Keratinocyte (primary cell): ENCODE data around the gene FLYWCH1. TPM values are rescaled to one million over a fixed set of nuclear protein-coding genes. Genes with fewer than 3 reads are reported as not detected.

Experiments
- DNase-seq: peaks from one replicate; pipeline ENCODE4 v3.0.0-alpha.2; 2011; ENCODE audit warnings: low read depth, missing footprints, low spot score
- FAIRE-seq: peaks from 2 replicates; lab custom pipeline; 2011; peaks lifted over from hg19 to GRCh38; lab: Jason Lieb, UNC
- H2AFZ ChIP-seq: 2 replicates; pipeline ENCODE4 v1.6.0; 2012; ENCODE audit warnings: low read length, control low read depth, inconsistent platforms; ENCODE audit not compliant: control insufficient read depth
- H3K27ac ChIP-seq: 2 replicates; pipeline ENCODE4 v1.5.1; 2011; ENCODE audit warnings: low read length; ENCODE audit not compliant: control insufficient read depth, insufficient read depth
- H3K27me3 ChIP-seq: 3 replicates; pipeline ENCODE4 v1.6.0; 2011; ENCODE audit warnings: low read length; ENCODE audit not compliant: control insufficient read depth, insufficient read depth; ENCODE audit errors: extremely low read depth
- H3K36me3 ChIP-seq, 2 experiments: 2 replicates in 1 of 2; 3 replicates in 1 of 2; pipeline ENCODE4 v1.5.1; 2011; ENCODE audit warnings: low read length in 2 of 2, mild to moderate bottlenecking in 1 of 2; ENCODE audit not compliant: control insufficient read depth in 2 of 2, insufficient read depth in 2 of 2; ENCODE audit errors: extremely low read depth in 1 of 2
- H3K4me1 ChIP-seq: 3 replicates; pipeline ENCODE4 v1.5.1; 2011; ENCODE audit warnings: low read length; ENCODE audit not compliant: control insufficient read depth, insufficient read depth; ENCODE audit errors: extremely low read depth
- H3K4me2 ChIP-seq: 3 replicates; pipeline ENCODE4 v1.6.0; 2011; ENCODE audit warnings: low read depth, low read length; ENCODE audit not compliant: control insufficient read depth, insufficient read depth; ENCODE audit errors: extremely low read depth
- H3K4me3 ChIP-seq, 3 experiments: fragments of 200-600 bp in 1 of 3; sonication (generic) in 1 of 3; 2 replicates in 2 of 3; 3 replicates in 1 of 3; pipeline ENCODE4 v1.5.1; 2011 to 2016; ENCODE audit warnings: low read length in 3 of 3, mild to moderate bottlenecking in 3 of 3, control low read depth in 2 of 3, inconsistent platforms in 1 of 3, low read depth in 1 of 3, mixed read lengths in 1 of 3, mixed run types in 1 of 3, moderate library complexity in 1 of 3; ENCODE audit not compliant: control insufficient read depth in 2 of 3, insufficient read depth in 2 of 3; ENCODE audit errors: extremely low read depth in 1 of 3
- H3K79me2 ChIP-seq: 2 replicates; pipeline ENCODE4 v1.6.0; 2012; ENCODE audit warnings: low read length; ENCODE audit not compliant: control insufficient read depth, insufficient read depth
- H3K9ac ChIP-seq: 3 replicates; pipeline ENCODE4 v1.6.0; 2011; ENCODE audit warnings: low read length; ENCODE audit not compliant: control insufficient read depth, insufficient read depth; ENCODE audit errors: extremely low read depth
- H3K9me1 ChIP-seq: 3 replicates; pipeline ENCODE4 v1.6.0; 2011; ENCODE audit warnings: low read length; ENCODE audit not compliant: control insufficient read depth, insufficient read depth; ENCODE audit errors: extremely low read depth
- H3K9me3 ChIP-seq: 2 replicates; pipeline ENCODE4 v1.5.1; 2012; ENCODE audit warnings: low read depth, low read length; ENCODE audit not compliant: control insufficient read depth
- H4K20me1 ChIP-seq: 3 replicates; pipeline ENCODE4 v1.6.0; 2011; ENCODE audit warnings: low read length; ENCODE audit not compliant: control insufficient read depth, insufficient read depth; ENCODE audit errors: extremely low read depth
- EZH2 ChIP-seq: IDR thresholded peaks from one replicate; pipeline ENCODE4 v1.6.1; 2012; ENCODE audit warnings: inconsistent platforms, mild to moderate bottlenecking, low read length, moderate library complexity
- dilution Hi-C: fragments of 300-500 bp; cut with MboI; formaldehyde crosslinking; loops from one replicate; pipeline ENCODE4 v1.7.0; 2020; ENCODE audit warnings: low sequenced_read_pairs; ENCODE audit not compliant: extremely low pct_ligation_motif_present
- polyA plus RNA-seq, 5 experiments: library from polyadenylated mRNA; depleted of rRNA in 3 of 5; stranded (reverse) in 3 of 5; stranded (forward) in 1 of 5; unstranded in 1 of 5; fragments of >200 nt; gene quantifications; 1 replicate in 1 of 5; 2 replicates in 3 of 5; 3 replicates in 1 of 5; pipeline versions ENCODE4 v1.2.1 to v1.2.3, GENCODE V29; 2011 to 2012; ENCODE audit warnings: missing spikeins in 2 of 5, low read depth in 1 of 5, low replicate concordance in 1 of 5
- TF ChIP-seq, protein P1 (sequence below), 3 experiments: IDR thresholded peaks in 1 of 3; conservative IDR thresholded peaks in 1 of 3; optimal IDR thresholded peaks in 1 of 3; 2 replicates in 2 of 3; 3 replicates in 1 of 3; pipeline versions ENCODE3 to v1.5.1; 2011; ENCODE audit warnings: low read length in 3 of 3, mild to moderate bottlenecking in 3 of 3, moderate library complexity in 2 of 3, control low read depth in 1 of 3, inconsistent platforms in 1 of 3; ENCODE audit not compliant: insufficient read depth in 2 of 3; ENCODE audit errors: extremely low read depth in 1 of 3

Gene FLYWCH1
- polyA plus RNA-seq, 1 donor (not counting 4 experiments of a cell fraction or from before 2014, with no cell fraction given) = 16.2 TPM

DNA sequence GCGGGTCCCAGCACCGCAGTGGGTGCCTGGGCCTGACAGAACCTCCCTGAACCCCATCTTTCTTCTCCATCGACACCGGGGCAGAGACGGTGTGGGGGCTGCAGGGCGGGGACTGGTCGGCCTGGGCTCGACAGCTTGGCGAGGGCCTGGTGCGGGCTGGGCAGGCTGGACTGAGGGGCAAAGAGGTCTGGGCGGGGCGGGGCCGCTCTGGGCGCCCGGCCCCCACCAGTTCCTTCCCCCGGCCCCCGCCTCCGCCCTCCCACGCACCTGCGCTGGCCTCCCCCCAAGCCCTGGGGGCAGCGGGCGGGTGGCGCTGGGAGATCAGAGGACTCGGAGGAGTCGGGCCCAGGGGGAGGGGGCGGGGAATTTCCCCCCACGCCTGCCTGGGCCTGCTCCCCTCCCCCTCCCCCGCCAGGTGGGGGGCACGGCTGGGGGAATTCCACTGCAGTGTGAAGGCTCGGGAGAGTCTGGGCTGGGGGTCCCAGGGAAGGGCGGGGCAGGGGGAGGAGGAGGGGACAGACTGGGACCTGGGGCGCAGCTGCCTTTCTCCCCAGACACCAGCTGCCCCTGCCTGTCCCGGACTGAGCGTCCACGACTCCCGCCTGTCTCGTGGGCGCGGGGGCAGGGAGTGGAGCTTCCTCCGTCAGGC lies 51.5 kb downstream of the FLYWCH1 start:
- Histone ChIP-seq H3K36me3 (no peaks in the 10 kb centered on the region), H3K4me3 (peak overlapping the region; percentile 59 to 78 (median 75)), H3K9ac (peak overlapping the region; percentile 56), H3K79me2 (no peaks in the 10 kb centered on the region), H4K20me1 (no peaks in the 10 kb centered on the region), H3K9me1 (no peaks in the 10 kb centered on the region), H3K9me3 (no peaks in the 10 kb centered on the region), H3K4me1 (peaks cover 22% of the 10 kb centered on the region), H3K27me3 (no peaks in the 10 kb centered on the region), H3K4me2 (peak overlapping the region; percentile 88), H3K27ac (peak overlapping the region; percentile 29), H2AFZ (no peak overlapping the region)
- no peak for FAIRE-seq
- dilution Hi-C loops = no loop called here
- DNase-seq = no peak
- TF ChIP-seq EZH2 = no peak
- TF ChIP-seq, protein P1, sequence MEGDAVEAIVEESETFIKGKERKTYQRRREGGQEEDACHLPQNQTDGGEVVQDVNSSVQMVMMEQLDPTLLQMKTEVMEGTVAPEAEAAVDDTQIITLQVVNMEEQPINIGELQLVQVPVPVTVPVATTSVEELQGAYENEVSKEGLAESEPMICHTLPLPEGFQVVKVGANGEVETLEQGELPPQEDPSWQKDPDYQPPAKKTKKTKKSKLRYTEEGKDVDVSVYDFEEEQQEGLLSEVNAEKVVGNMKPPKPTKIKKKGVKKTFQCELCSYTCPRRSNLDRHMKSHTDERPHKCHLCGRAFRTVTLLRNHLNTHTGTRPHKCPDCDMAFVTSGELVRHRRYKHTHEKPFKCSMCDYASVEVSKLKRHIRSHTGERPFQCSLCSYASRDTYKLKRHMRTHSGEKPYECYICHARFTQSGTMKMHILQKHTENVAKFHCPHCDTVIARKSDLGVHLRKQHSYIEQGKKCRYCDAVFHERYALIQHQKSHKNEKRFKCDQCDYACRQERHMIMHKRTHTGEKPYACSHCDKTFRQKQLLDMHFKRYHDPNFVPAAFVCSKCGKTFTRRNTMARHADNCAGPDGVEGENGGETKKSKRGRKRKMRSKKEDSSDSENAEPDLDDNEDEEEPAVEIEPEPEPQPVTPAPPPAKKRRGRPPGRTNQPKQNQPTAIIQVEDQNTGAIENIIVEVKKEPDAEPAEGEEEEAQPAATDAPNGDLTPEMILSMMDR (optimal IDR thresholded peaks at IDR 0.05 in 1 of 3, IDR thresholded peaks at IDR 0.05 in 1 of 3, conservative IDR thresholded peaks at IDR 0.05 in 1 of 3; ENCODE audit: extremely low read depth in 1 of 3, insufficient read depth in 2 of 3, low read length in 3 of 3) = no peak

DNA sequence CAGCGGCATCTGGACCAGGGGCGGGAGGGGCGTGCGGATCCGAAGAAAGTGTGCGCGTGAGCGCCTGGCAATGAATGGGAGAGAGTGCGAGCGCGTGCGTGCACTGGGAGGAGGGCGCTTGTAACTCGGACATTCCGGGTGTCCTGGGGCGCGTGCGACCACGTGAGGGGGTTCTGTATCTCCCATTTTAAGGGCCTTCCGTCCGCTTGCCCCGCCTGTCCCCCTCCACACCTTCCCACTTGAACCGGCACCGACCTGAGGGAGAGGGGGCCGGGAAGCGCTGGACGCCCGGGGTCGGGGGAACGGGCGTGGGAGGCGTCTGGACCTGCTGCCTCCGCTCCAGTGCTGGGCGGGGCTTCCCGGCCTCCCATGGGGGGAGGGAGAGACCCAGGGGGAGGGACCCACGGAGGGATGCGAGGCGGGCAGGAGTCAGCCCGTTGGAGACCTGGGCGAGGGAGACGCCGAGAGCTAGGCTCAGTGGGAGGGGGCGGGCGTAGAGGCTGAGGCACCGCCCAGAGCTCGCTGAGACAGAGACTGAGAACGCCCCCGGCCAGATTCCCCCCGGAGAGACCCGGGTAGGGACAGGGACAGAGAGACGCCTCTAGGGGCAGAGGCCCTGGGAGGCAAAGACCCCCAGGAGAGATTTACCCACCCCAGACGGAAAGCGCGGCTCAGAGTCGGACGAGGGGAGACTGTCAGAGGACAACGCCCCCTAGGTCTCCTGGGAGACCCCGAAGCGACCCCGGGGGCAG lies 52.2 kb downstream of the FLYWCH1 start, which contains the start of gene KREMEN2:
Gene KREMEN2 (plus strand): TSS at position 553 of the 752 bp plus-strand sequence. CDS start 246 bp downstream, outside the sequence.
- FAIRE-seq = no peak
- peak within 1 kb of the TSS; percentile 59 to 78 (median 75) for H3K4me3 ChIP-seq
- peak within 1 kb of the TSS; percentile 88 for H3K4me2 ChIP-seq
- dilution Hi-C loops = no loop called here
- no peaks in the 10 kb centered on the region for H3K9me1 ChIP-seq
- H3K9ac ChIP-seq = peak within 1 kb of the TSS; percentile 56
- no peaks in the 10 kb centered on the region for H3K27me3 ChIP-seq
- no peaks in the 10 kb centered on the region for H3K36me3 ChIP-seq
- H3K4me1 ChIP-seq = peaks cover 28% of the 10 kb centered on the region
- peak within 1 kb of the TSS; percentile 44 for H2AFZ ChIP-seq
- peak within 1 kb of the TSS; percentile 29 for H3K27ac ChIP-seq
- H3K79me2 ChIP-seq = no peaks in the 10 kb centered on the region
- no peaks in the 10 kb centered on the region for H4K20me1 ChIP-seq
- H3K9me3 ChIP-seq = no peaks in the 10 kb centered on the region
- TF ChIP-seq EZH2 = no peak
- TF ChIP-seq, protein P1 (optimal IDR thresholded peaks at IDR 0.05 in 1 of 3, IDR thresholded peaks at IDR 0.05 in 1 of 3, conservative IDR thresholded peaks at IDR 0.05 in 1 of 3; ENCODE audit: extremely low read depth in 1 of 3, insufficient read depth in 2 of 3, low read length in 3 of 3) = no peak
- no peak for DNase-seq
